ENCODE measurements around the gene TPM2. TPM values are rescaled to one million over a fixed set of nuclear protein-coding genes. Genes with fewer than 3 reads are reported as not detected.
A peak's percentile ranks its signal among the peaks of the same experiment; 100 is the strongest.

Gene TPM2
- total RNA-seq, 1 experiment from 2014 or later = 207 TPM

DNA sequence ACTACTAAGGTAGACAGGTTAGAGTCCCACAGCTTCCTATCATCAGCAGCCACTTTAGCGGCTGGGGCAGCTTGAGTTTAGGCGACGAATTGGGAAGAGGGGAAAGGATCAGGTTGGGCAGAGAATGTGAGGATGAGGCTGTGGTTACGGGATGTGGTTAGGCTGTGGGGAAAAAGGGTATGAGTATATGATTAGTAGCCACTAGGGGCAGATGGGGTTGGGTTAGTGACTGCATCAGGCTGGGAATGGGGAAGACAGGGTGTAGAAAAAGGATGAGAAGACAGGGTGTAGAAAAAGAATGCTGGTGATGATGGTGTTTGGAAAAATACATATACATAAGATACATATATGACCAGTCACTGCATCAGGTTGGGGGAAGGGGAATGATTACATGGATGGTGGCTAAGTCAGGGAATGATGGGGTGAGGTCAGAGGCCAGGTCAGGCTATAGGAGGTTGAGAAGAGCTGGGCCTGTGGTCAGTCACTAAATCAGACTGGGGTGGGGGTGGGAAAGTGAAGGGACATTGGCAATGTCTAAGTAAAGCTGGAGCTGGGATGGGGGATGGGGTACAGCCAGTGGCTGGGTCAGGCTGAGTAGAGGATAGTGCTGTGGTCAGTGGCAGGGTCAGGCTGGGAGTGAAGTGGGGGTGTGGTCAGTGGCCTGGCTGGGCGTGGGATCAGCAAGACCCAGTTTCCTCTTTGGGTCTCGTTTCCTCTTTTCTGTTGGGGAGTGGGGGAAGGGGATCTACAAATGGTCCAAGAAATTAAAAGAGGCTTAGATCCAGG is 40.2 kb upstream of the TPM2 start:
- Mint-ChIP-seq H3K4me1 (ENCODE audit: insufficient read depth, unreplicated experiment) (peaks cover 27% of the 10 kb centered on the region), H3K27ac (ENCODE audit: low read depth, unreplicated experiment) (no peak overlapping the region), H3K9me3 (ENCODE audit: unreplicated experiment) (no peaks in the 10 kb centered on the region), H3K4me3 (ENCODE audit: unreplicated experiment) (no peak overlapping the region), H3K27me3 (ENCODE audit: insufficient read depth, unreplicated experiment) (no peaks in the 10 kb centered on the region), H3K36me3 (ENCODE audit: insufficient read depth, unreplicated experiment) (peaks cover 30% of the 10 kb centered on the region)
- POLR2A ChIA-PET = interaction anchor here (0.6 to 15.0 kb wide), 12 partner anchors 16 to 618 kb away, joined by 3 to 284 read pairs (median 14); partner anchors contain the start of genes CCDC107, GBA2, HRCT1 and RGP1
- peak; percentile 80 for DNase-seq (ENCODE audit: unreplicated experiment)
- intact Hi-C loops (cut with micrococcal nuclease) = loop anchor here (2.0 to 5.0 kb wide), 4 partner anchors 33 to 618 kb away; partner anchors contain the start of genes CCDC107 and RMRP
- CTCF ChIA-PET = interaction anchor here (0.6 to 10.3 kb wide), 23 partner anchors 9 to 1942 kb away, joined by 3 to 150 read pairs (median 4); partner anchors contain the start of genes ARHGEF39, CCDC107, GBA2 and RGP1
- no TSS peak for BruUV-seq (replicated peaks)
- TF ChIP-seq, protein P1, sequence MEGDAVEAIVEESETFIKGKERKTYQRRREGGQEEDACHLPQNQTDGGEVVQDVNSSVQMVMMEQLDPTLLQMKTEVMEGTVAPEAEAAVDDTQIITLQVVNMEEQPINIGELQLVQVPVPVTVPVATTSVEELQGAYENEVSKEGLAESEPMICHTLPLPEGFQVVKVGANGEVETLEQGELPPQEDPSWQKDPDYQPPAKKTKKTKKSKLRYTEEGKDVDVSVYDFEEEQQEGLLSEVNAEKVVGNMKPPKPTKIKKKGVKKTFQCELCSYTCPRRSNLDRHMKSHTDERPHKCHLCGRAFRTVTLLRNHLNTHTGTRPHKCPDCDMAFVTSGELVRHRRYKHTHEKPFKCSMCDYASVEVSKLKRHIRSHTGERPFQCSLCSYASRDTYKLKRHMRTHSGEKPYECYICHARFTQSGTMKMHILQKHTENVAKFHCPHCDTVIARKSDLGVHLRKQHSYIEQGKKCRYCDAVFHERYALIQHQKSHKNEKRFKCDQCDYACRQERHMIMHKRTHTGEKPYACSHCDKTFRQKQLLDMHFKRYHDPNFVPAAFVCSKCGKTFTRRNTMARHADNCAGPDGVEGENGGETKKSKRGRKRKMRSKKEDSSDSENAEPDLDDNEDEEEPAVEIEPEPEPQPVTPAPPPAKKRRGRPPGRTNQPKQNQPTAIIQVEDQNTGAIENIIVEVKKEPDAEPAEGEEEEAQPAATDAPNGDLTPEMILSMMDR (IDR thresholded peaks at IDR 0.05; ENCODE audit: unreplicated experiment) = peak; percentile 49

- H3K9me3 Mint-ChIP-seq (ENCODE audit: unreplicated experiment) = no peaks in the 10 kb centered on the region
- CTCF ChIA-PET = interaction anchor here (0.6 to 10.3 kb wide), 15 partner anchors 13 to 1941 kb away, joined by 3 to 136 read pairs (median 4); partner anchors contain the start of genes ARHGEF39, CCDC107 and RMRP
Measured at GRCh38 chr9:35729101-35729500, 39.4 kb upstream of the TPM2 start.

DNA sequence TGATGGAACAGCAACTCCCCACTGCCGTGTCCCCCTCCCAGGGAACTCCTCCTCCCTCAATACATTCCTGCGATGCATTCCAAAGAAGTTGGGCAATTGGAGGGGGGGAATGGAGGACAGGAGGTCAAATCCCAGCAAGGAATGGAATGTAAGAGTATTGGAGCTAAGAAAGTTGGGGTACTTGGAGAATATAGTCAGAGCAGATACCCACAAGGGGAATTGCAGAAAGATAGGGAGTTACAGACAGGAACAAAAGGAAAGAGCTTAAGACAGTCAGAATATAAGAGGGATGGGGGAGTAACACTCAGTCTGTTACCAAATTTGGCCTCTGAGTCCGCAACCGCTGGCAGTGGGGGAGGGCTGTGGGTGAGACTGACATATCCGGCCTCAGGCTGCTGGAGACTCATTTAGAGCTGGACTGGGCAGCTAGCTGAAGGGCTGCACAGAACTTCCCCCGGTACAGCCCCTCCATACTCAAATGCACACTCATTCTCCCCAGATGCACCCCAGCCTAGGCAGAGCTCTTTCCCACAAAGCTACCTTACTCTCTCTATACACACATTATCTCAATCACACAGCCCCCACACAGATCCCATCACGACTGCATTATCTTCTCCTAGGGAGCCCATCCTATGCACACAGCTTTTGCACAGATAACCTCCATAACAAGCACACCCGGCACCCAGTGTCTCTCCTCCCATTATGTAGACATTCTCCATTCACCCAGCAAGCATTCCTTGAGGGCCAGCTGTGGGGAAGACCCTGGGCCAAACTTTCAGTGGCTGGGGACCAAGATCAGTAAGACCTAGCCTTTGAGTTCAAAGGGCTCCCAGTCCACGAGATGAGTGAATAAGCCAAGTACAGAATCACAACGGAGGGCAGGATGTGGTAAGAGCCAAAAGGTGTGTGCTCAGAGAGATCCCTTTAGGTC is 38.6 kb upstream of the TPM2 start:
- POLR2A ChIA-PET = interaction anchor here (0.6 to 15.0 kb wide), 23 partner anchors 10 to 1682 kb away, joined by 3 to 284 read pairs (median 4); partner anchors contain the start of genes ARHGEF39, CCDC107, GBA2 and RGP1
- BruUV-seq (replicated peaks) = no TSS peak

More at GRCh38 chr9:35729101-35729500, 39.4 kb upstream of the TPM2 start:
- intact Hi-C loops (cut with micrococcal nuclease) = loop anchor here (2.0 kb wide), 2 partner anchors 32 to 70 kb away; partner anchors contain the start of genes CCDC107 and RMRP
- Mint-ChIP-seq H3K27ac (ENCODE audit: low read depth, unreplicated experiment) (no peak overlapping the region), H3K27me3 (ENCODE audit: insufficient read depth, unreplicated experiment) (no peaks in the 10 kb centered on the region), H3K4me1 (ENCODE audit: insufficient read depth, unreplicated experiment) (peaks cover 27% of the 10 kb centered on the region), H3K36me3 (ENCODE audit: insufficient read depth, unreplicated experiment) (peaks cover 29% of the 10 kb centered on the region), H3K4me3 (ENCODE audit: unreplicated experiment) (no peak overlapping the region)
- TF ChIP-seq, protein P1 (IDR thresholded peaks at IDR 0.05; ENCODE audit: unreplicated experiment) = no peak
- DNase-seq (ENCODE audit: unreplicated experiment) = no peak
- POLR2A ChIA-PET = interaction anchor here (0.8 to 15.0 kb wide), 12 partner anchors 10 to 618 kb away, joined by 3 to 284 read pairs (median 4); partner anchors contain the start of genes ARHGEF39, CCDC107, GBA2 and RGP1
- no TSS peak for BruUV-seq (replicated peaks)

More for the DNA sequence above, 38.6 kb upstream of the TPM2 start:
- TF ChIP-seq, protein P1 (IDR thresholded peaks at IDR 0.05; ENCODE audit: unreplicated experiment) = no peak
- peak; percentile 85 for DNase-seq (ENCODE audit: unreplicated experiment)
- Mint-ChIP-seq H3K4me1 (ENCODE audit: insufficient read depth, unreplicated experiment) (peaks cover 26% of the 10 kb centered on the region), H3K4me3 (ENCODE audit: unreplicated experiment) (no peak overlapping the region), H3K36me3 (ENCODE audit: insufficient read depth, unreplicated experiment) (peaks cover 29% of the 10 kb centered on the region), H3K9me3 (ENCODE audit: unreplicated experiment) (no peaks in the 10 kb centered on the region), H3K27ac (ENCODE audit: low read depth, unreplicated experiment) (no peak overlapping the region), H3K27me3 (ENCODE audit: insufficient read depth, unreplicated experiment) (no peaks in the 10 kb centered on the region)
- intact Hi-C loops (cut with micrococcal nuclease) = loop anchor here (2.0 kb wide), 2 partner anchors 32 to 70 kb away; partner anchors contain the start of genes CCDC107 and RMRP
- CTCF ChIA-PET = interaction anchor here (0.6 to 10.3 kb wide), 24 partner anchors 8 to 140 kb away, joined by 3 to 136 read pairs (median 4); partner anchors contain the start of genes ARHGEF39, CCDC107, HINT2 and RMRP
